ENCODE measurements around the gene PRDM10. TPM values are rescaled to one million over a fixed set of nuclear protein-coding genes. Genes with fewer than 3 reads are reported as not detected.
A peak's percentile ranks its signal among the peaks of the same experiment; 100 is the strongest.

The PRDM10 gene
- total RNA-seq, 1 donor from 2014 or later: 4.9 TPM

DNA sequence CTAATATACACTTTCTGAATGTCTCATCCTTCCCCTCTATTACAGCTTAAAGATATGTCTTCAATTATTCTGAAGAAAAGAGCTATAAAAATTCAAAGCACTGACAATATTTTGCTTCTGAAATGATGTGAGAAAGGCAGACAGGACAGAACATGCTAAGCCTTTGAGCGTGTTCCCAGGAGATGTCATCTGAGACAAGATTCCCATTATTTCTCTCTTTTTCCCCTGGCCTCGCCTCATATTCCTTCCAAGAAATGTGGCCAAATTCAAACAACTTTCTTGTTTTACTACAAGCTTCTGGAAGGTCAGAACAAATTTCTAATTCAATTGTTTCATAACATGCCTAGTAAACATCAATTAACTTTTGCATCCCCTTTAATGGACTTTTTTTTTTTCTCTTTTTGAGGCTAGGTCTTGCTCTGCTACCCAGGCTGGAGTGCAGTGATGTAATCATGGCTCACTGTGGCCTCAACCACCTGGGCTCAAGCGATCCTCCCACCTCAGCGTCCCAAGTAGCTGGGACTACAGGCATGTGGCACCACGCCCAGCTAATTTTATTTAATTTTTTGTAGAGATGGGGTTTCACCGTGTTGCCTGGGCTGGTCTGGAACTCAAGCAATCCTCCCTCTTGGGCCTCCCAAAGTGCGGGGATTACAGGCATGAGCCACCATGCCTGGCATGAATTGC lies 70.1 kb downstream of the PRDM10 start:
- DNase-seq (no peak), ATAC-seq (ENCODE audit: poor library complexity) (no peak)
- intact Hi-C loops (cut with DNase I): no loop called here

- intact Hi-C loops (cut with DNase I): no loop called here
- no peak for ATAC-seq (ENCODE audit: poor library complexity)
- no peak for DNase-seq
These were observed 71.9 kb downstream of the PRDM10 start for GRCh38 chr11:129930743-129931142.

- ATAC-seq (ENCODE audit: poor library complexity): no peak
- DNase-seq: no peak
- intact Hi-C loops (cut with DNase I): no loop called here
These were observed 72.3 kb downstream of the PRDM10 start for GRCh38 chr11:129930296-129930695.

DNA sequence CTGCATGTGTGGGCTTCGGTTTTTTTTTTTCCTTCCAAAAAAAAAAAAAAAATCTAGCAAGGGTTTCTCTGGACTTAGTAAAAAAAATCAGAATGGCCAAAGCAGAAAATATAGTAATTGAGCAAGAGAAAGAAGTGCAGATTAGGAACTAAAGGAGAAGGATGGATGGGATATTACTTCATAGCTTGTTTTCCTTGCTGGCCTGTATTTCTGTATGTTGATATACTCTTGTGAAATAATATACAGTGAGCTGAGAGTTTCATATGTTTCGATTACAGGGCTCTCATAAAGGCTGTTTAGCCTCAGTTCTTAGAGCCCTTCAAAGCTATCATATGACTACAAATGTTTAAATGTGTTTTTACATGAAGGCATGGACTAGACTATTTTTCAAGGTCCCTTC lies 72.9 kb downstream of the PRDM10 start:
- DNase-seq: no peak
- ATAC-seq (ENCODE audit: poor library complexity): no peak
- intact Hi-C loops (cut with DNase I): no loop called here

DNA sequence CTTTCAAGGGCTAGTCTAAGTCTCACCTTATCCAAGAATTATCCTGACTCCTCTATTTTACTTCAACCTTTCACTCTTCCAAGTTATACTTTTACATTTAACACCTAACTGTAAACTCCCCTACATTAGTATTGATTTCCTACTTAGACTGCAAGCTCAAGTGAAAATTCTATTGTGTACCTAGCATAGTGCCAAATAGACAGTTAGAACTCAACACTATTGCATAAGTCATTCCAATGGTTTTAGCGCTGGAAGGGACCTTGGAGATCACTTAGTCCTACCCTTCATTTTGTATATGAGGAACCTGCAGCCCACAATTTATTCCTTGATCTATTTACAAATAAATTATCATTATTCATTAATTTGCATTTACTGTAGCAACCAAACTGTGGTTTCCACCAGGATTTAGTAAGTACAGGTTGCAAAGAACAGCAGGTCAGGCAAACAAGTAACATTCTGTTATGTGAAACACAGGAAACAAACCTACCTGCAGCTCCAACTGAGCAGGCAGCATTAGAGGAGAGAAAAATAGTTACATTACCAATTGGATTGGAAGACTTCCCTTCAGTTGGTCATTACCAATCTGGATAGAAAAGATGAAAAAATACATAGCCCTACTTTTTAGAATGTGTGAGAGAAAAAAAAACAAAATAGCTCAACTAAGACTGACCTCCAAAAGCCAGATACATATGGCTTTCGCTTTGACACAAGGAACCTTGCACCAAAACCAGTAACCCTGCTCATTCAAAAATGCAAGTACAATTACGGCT lies 73.5 kb downstream of the PRDM10 start:
- intact Hi-C loops (cut with DNase I): no loop called here
- DNase-seq (no peak), ATAC-seq (ENCODE audit: poor library complexity) (no peak)

DNA sequence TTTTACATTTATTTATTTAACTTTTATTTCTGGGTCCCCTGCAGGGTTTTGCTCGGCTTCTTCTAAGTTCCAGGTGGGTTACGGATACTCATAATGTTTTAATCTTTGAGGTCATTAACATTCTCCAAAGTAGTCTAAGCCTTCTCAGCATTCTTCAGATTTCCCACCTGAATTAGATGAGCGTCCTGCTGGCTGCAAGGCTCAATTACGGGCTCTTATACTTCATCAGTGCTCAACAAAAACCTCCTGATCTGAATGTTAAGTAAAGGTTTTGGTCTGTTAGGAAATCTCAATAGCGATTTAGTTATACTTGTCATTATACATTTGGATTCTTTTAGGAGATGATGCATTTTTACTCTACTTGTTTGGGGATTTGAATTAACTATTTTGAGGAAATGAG lies 80.0 kb downstream of the PRDM10 start:
- ATAC-seq (ENCODE audit: poor library complexity): no peak
- DNase-seq: no peak
- intact Hi-C loops (cut with DNase I): loop anchor here (5.0 kb wide), 1 partner anchor 210 kb away; no protein-coding TSS in a partner anchor

DNA sequence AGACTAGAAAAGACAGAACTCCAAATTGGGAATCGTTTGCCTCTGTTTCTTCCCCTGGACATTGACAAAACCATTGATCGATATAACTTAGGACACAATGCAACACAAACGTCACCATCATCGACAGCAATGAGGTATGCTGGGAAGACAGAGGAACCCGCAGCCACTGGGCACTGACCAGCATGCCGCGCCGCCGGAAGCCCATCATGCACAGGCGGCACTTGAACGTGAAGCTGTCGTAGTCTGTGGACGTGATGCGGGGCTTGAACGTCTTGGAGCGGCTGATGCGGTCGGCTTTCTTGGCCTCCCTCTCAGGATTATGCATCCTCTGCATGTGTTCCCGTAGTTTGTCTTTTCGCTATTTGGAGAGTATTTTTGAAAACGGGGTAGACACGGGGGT lies 84.3 kb downstream of the PRDM10 start:
- no peak for DNase-seq
- no peak for ATAC-seq (ENCODE audit: poor library complexity)
- intact Hi-C loops (cut with DNase I): no loop called here

DNA sequence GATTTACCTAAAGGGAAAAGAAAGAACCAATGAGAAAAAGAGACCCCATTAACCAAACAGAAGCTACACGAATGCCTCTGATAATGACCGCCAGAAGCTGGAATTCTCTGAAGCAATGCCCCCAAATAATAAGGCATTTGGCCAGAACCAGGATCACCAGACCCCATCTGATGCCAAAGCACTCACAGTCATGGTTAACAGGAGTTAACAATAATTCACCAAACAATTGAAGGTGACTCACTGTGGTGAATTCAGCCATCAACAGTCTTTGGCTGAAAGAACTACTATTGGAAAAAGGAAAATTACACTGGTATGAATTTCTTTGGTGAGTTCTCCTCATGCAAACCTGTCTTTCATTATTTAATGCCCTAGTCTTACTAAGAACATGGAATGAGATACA lies 85.4 kb downstream of the PRDM10 start:
- no peak for DNase-seq

DNA sequence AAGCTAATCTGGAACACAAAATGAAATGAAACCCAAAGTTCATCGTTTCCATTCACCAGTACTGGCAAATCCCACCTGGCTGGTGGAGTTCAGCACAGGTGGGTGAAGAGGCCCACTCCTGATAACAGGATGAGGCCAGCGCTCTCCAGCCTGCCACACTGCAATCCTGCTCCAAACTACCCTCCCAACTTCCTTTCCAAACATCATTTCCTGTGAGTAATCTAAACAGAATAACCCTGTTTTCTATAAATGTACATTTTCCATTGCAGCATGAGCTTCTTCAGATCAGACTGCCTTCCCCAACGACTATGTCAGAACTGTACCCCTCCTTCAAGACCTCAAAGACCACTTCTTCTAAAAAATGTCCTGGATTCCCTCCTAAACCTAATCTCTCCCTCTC lies 91.3 kb downstream of the PRDM10 start:
- DNase-seq (no peak), ATAC-seq (ENCODE audit: poor library complexity) (no peak)
- intact Hi-C loops (cut with DNase I): no loop called here

More for the DNA sequence above, 85.4 kb downstream of the PRDM10 start:
- intact Hi-C loops (cut with DNase I): no loop called here
- no peak for ATAC-seq (ENCODE audit: poor library complexity)

DNA sequence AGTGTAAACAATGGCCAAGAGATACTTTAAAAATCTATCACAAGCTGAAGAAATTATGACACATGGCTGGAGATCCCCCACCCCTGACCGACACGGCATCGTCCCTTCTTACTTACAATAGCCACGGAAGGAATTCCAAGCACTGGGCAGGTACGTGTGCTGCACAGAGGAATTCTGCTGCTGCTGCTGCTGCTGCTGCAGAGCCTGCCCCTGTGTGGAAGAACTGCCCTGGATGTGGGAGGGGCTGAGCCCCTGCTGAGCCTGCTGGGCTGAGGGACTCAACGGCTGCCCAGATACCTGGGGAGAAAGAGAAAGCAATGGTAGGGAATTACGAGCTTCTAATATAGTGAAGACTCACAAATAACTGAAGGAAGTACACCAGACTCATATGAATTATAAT lies 92.3 kb downstream of the PRDM10 start:
- ATAC-seq (ENCODE audit: poor library complexity) (no peak), DNase-seq (no peak)
- intact Hi-C loops (cut with DNase I): no loop called here

DNA sequence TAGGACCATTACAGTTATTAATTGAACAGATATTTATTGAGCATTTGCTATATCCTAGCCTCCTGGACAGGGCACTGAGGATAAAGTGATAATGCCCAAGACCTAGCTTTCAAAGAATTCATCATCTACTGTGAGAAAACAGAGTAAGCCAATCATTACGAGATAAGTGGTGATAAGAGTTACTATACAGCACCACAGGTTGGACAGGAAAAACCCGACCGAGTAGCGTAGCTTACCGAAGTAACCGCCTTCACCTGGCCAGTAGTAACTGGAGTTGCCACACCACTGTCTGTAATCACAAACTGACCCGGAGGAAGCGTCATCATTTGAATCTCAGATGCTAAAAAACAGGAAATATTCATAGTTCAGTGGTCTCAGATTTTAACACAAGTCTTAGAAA lies 97.2 kb downstream of the PRDM10 start:
- ATAC-seq (ENCODE audit: poor library complexity) (no peak), DNase-seq (no peak)
- intact Hi-C loops (cut with DNase I): no loop called here

DNA sequence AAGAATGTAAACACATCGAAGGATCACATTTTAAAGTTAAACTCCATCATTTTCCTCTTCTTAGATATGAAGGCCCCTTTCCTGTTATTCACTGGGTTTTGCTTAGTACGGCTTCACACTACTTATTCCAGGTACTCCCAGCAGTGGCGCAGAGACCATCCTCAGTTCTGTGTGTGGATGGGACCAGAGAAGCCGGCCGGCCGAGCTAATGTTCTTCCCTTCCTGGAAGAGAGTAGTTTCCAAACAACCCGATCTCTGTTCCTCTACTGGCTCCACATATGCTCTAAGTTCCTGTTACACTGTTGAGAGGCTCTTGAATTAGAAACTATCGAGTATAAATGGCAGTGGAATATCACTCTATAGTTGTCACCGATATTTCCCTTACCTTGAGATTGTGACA lies 106.6 kb downstream of the PRDM10 start:
- intact Hi-C loops (cut with DNase I): no loop called here
- peak; percentile 6 for ATAC-seq (ENCODE audit: poor library complexity)
- DNase-seq: peak; percentile 57

DNA sequence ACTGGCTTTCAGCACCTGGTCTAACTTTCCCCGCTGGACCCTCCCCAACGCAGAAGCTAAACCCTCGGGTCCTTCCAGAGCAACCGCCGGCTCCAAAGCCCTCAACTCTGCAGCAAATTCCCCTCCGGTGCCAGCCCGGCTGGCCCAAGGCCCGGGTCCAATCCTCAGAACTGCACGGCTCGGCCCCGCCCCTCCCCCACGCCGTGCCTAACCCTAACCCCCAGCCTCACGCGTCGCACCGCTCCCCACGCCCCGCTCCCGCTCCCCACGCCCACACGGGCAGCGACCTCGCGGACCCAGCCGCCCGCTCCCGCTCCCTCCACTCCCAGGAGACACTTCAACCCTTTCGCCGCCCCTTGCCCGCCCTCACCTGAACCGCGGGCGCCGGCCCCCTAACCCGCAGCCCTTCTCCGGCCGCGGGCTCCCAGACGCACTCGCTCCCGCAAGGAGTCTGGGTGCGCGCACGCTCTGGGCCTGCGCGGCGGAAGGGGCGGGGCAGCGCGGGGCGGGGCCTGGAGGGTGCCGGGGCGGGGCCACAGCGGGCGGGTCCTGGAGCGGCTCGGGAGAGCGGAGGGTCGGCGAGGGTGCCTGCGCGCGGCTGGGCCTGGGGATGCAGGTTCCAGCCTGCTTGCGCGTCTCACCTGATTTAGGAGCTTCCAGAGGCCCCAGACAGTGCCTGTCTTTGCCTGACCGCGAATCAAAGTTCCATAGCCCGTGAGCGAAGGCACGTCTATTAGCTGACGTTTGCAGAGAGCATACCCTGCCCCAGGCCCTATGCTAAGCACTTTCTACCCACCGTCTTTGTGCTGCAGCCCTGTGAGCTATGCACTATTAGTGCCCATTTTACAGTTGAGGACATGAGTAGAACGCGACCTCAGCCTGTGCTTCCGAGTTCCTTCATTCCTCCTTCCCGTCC lies 107.3 kb downstream of the PRDM10 start, which contains the start of gene NFRKB:
TSS of gene NFRKB (minus strand) at position 453 of the 916 bp plus-strand sequence. CDS start 2,729 bp downstream, outside the sequence.
- ATAC-seq (ENCODE audit: poor library complexity) (peak; percentile 100), DNase-seq (peak; percentile 94)
- intact Hi-C loops (cut with DNase I): no loop called here

DNA sequence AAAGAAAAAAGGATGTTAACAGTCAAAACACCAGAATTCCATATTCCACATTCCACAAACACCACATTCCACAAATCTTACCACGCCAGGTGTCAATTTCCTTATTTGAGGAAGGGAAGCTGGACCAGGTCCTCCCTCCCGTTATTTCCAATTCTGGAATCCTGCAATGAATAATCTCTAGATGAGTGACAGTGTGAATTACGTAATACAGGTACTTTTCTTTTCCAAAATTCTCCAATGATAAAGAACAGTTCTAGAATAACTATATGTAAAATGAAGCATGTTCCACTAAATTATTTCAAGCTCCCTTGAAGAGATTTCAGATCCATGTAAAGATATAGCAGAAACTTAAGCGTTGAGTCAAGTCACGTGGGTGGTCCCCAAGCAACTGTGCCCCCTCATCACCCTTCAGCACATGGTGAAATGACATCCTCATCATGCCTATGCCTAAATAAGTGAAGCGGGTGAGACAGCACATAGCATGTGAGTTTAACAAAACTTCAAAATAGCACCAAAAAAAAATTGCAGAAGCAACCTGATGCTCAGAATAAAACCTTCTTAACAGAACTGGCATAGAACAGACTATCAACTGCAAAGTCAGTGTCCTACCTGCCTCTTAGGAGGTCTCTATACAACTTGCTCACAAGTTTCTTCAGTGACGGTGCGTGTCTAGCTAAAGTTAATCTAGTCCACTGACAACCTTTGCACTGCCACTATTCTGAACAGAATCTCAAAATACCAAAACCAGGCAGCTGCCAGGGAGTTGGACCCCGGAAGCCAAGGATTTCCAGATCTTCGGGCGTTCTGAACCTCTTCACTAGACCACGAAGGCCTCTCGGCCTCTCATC lies 108.1 kb downstream of the PRDM10 start:
- intact Hi-C loops (cut with DNase I): no loop called here
- DNase-seq (no peak), ATAC-seq (ENCODE audit: poor library complexity) (peak; percentile 19)

GRCh38 chr11:129888451-129888850 lies 114.2 kb downstream of the PRDM10 start:
- intact Hi-C loops (cut with DNase I): no loop called here
- DNase-seq: no peak
- no peak for ATAC-seq (ENCODE audit: poor library complexity)

DNA sequence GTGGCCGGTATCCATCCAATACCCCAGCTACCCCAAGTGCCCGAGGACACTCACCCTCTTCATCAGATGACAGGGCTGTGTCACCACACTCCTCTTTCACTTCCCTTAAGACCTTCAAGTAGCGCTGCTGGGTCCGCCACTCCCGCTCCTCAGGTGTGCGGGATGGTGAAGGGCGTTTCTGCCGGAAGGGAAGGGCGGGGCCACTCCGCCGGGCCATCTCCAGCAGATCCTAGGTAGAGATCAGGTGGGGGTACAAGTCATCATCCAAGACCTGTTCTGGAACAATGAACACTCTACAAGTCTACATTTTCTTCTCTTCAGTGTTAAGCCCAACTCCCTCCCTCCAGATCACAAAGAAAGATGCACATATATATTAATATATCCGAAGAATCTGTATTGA lies 117.3 kb downstream of the PRDM10 start:
- ATAC-seq (ENCODE audit: poor library complexity) (no peak), DNase-seq (no peak)
- intact Hi-C loops (cut with DNase I): no loop called here

DNA sequence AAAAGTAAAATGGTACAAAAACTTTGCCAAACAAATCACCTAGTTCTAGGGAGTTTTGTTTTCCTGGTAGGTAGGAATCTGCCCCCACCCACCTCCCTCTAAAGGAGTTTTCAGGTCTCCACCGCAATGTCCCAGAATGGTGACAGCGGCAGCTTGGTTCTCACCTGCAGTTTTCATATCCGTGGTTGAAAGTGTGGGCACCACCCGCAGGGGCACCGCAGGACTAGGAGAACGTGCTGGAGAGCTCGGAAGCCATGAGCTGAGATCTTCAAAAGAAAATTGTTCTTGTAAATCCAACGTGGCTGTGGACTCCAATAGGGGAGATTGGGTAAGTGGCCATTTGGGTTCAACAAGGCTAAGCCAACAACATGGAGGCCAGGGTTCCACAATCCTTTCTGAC lies 118.1 kb downstream of the PRDM10 start:
- ATAC-seq (ENCODE audit: poor library complexity): no peak
- intact Hi-C loops (cut with DNase I): no loop called here
- DNase-seq: no peak

DNA sequence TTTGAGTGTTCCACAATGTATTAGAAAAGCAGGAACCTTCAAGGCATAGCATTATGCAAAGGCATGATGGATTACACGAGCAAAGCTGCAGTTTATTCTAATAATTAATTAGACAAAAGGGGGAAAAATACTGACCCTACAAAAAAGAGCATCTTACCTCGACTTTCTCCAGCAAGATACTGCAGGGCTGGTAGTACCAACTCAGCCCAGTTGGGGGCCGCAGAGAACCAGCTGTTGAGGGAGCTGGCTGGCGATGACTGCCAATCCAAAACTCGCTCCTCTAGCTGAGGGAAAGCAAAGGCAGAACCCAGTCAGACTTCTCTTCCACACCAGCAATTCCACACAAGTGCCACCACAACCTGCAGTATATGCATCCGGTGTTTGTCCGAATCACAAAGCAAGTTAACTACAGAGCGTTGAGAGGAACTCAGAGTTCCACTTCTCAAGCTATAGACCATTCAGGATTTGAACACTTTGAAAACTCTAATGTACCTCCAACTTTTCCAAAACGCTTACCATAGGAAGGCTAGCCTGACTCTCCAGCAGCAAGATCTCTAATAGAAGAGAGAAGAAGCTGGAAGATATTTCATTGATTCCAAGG lies 121.0 kb downstream of the PRDM10 start:
- ATAC-seq (ENCODE audit: poor library complexity): no peak
- DNase-seq: no peak
- intact Hi-C loops (cut with DNase I): no loop called here
